Tibial nerve (tissue), 4 donors: ENCODE measurements around the gene SPRN.

Experiments
- EP300 ChIP-seq, 2 donors: sonication (generic); formaldehyde crosslinking; IDR thresholded peaks; one replicate each; pipeline ENCODE4 v1.6.1; 2017; ENCODE audit warnings: antibody characterized with exemption in 2 of 2, mild to moderate bottlenecking in 1 of 2
- TF ChIP-seq, protein P1 (sequence below), 5 experiments: fragments of 200-600 bp in 3 of 5; fragments of 450-650 bp in 2 of 5; sonication (generic) in 3 of 5; IDR thresholded peaks; one replicate each; pipeline ENCODE4 v1.5.1; 2016 to 2019; ENCODE audit warnings: antibody characterized with exemption in 5 of 5, mild to moderate bottlenecking in 3 of 5, moderate library complexity in 2 of 5

DNA sequence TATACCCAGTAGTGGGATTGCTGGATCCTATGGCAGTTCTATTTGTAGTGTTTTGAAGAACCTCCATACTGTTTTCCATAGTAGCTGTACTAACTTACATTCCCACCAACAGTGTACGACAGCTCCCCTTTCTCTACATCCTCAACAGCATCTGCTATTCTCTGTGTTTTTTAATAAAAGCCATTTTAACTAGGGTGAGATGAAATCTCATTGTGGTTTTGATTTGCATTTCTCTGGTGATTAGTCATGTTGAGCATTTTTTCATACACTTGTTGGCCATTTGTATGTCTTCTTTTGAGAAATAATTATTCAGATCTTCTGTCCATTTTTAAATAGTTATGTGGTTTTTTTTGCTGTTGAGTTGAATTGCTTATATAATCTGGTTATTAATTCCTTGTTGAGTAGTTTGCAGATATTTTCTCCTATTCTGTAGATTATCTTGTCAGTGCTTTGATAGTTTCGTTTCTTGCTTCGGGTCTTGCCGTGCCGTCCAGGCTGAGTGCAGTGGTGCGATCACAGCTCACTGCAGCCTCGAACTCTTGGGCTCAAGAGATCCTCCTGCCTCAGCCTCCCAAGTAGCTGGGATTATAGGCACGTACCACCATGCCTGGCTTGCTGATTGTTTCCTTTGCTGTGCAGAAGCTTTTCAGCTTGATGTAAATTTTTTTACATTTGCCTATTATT is 18.4 kb downstream of the SPRN start:
- TF ChIP-seq, protein P1, sequence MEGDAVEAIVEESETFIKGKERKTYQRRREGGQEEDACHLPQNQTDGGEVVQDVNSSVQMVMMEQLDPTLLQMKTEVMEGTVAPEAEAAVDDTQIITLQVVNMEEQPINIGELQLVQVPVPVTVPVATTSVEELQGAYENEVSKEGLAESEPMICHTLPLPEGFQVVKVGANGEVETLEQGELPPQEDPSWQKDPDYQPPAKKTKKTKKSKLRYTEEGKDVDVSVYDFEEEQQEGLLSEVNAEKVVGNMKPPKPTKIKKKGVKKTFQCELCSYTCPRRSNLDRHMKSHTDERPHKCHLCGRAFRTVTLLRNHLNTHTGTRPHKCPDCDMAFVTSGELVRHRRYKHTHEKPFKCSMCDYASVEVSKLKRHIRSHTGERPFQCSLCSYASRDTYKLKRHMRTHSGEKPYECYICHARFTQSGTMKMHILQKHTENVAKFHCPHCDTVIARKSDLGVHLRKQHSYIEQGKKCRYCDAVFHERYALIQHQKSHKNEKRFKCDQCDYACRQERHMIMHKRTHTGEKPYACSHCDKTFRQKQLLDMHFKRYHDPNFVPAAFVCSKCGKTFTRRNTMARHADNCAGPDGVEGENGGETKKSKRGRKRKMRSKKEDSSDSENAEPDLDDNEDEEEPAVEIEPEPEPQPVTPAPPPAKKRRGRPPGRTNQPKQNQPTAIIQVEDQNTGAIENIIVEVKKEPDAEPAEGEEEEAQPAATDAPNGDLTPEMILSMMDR (IDR thresholded peaks at IDR 0.05) = no peak
- no peak for TF ChIP-seq EP300 (IDR thresholded peaks at IDR 0.05)
